Activated T-helper 9 cell treated with anti-CD3 and anti-CD28 coated beads, Interleukin-2, amount 50 U/mL, for 16 hours (primary cell): ENCODE results near the gene STIP1.

Experiments
- DNase-seq: peaks from one replicate; pipeline ENCODE4 v3.0.0-alpha.2; 2020; ENCODE audit warnings: low read depth

Gene STIP1

GRCh38 chr11:64222651-64223000 is 36.7 kb downstream of the STIP1 start:
- DNase-seq = no peak

- DNase-seq = no peak
Observed at GRCh38 chr11:64223001-64223651, 37.2 kb downstream of the STIP1 start.

GRCh38 chr11:64224151-64224890 is 38.4 kb downstream of the STIP1 start:
- DNase-seq = no peak

GRCh38 chr11:64224891-64225607 is 39.1 kb downstream of the STIP1 start:
- no peak for DNase-seq

GRCh38 chr11:64225608-64226506 is 39.9 kb downstream of the STIP1 start, which contains the start of the genes NUDT22 and TRPT1:
TSS of gene NUDT22 (plus strand) at chr11:64226274. CDS start at chr11:64226653, 379 bp downstream.
TSS of gene TRPT1 (minus strand) at chr11:64226186. CDS start at chr11:64225860, 326 bp downstream.
- DNase-seq = peak; percentile 88

GRCh38 chr11:64226507-64227051 is 40.6 kb downstream of the STIP1 start:
- DNase-seq = peak; percentile 29

- no peak for DNase-seq
Observed at GRCh38 chr11:64227405-64227956, 41.5 kb downstream of the STIP1 start.

GRCh38 chr11:64229090-64229743 is 43.2 kb downstream of the STIP1 start:
- DNase-seq = no peak

GRCh38 chr11:64229744-64230170 is 43.8 kb downstream of the STIP1 start:
- DNase-seq = no peak

- DNase-seq = peak; percentile 84
Observed at GRCh38 chr11:64230171-64230984, 44.4 kb downstream of the STIP1 start, which contains the start of gene DNAJC4. TSS of gene DNAJC4 (plus strand) at chr11:64230548. CDS start at chr11:64230855, 307 bp downstream.

- no peak for DNase-seq
Observed at GRCh38 chr11:64230985-64231365, 45.0 kb downstream of the STIP1 start.

GRCh38 chr11:64231546-64231945 is 45.6 kb downstream of the STIP1 start:
- no peak for DNase-seq

- DNase-seq = no peak
Observed at GRCh38 chr11:64232182-64232966, 46.4 kb downstream of the STIP1 start.

- DNase-seq = no peak
Observed at GRCh38 chr11:64232967-64233315, 47.0 kb downstream of the STIP1 start.

- DNase-seq = peak; percentile 66
Observed at GRCh38 chr11:64233913-64234586, 48.1 kb downstream of the STIP1 start, which contains the start of gene VEGFB. TSS of gene VEGFB (plus strand) at chr11:64234584. CDS start at chr11:64234834, 250 bp downstream.

GRCh38 chr11:64234647-64235379 is 48.8 kb downstream of the STIP1 start:
- peak; percentile 36 for DNase-seq

GRCh38 chr11:64235437-64236161 is 49.6 kb downstream of the STIP1 start:
- DNase-seq = no peak
